Caki2 (cell line): ENCODE measurements around the gene EEF1A2. TPM values are rescaled to one million over a fixed set of nuclear protein-coding genes. Genes with fewer than 3 reads are reported as not detected.

ENCODE experiments used
- DNase-seq: peaks from one replicate; pipeline ENCODE4 v3.0.0-alpha.2; 2015; ENCODE audit warnings: low read depth
- in situ Hi-C: cut with HindIII; loops from 2 replicates; pipeline ENCODE4 v1.10.0; 2016; ENCODE audit warnings: low sequenced_read_pairs, low pct_unique_long_range_greater_than_20kb, mixed read lengths
- total RNA-seq: library from RNA; depleted of rRNA; stranded (reverse); fragments of >200 nt; shearing (Covaris generic); gene quantifications from 2 replicates; pipeline ENCODE4 v1.2.3, GENCODE V29; 2014; ENCODE audit warnings: low replicate concordance; rRNA removed

EEF1A2 gene
- 249 and 281 TPM in 2 replicates for total RNA-seq

- peak; percentile 33 for DNase-seq
Measured at GRCh38 chr20:63498960-63499337, at the start of gene EEF1A2. Gene EEF1A2 (minus strand): TSS chr20:63499083. CDS start chr20:63497763, 1,320 bp downstream.

GRCh38 chr20:63548542-63548941 is 49.7 kb upstream of the EEF1A2 start:
- in situ Hi-C loops: no loop called here
- DNase-seq: no peak

More at GRCh38 chr20:63498960-63499337, at the start of gene EEF1A2:
- in situ Hi-C loops: no loop called here

GRCh38 chr20:63547725-63548480 is 49.0 kb upstream of the EEF1A2 start, which contains the start of gene SRMS:
Gene SRMS (minus strand): TSS chr20:63547749. CDS start chr20:63547463, 286 bp downstream.
- in situ Hi-C loops: no loop called here
- no peak for DNase-seq

- DNase-seq: no peak
- in situ Hi-C loops: no loop called here
Measured at GRCh38 chr20:63546956-63547724, 48.3 kb upstream of the EEF1A2 start.

GRCh38 chr20:63546256-63546955 is 47.5 kb upstream of the EEF1A2 start:
- in situ Hi-C loops: no loop called here
- DNase-seq: no peak

GRCh38 chr20:63545814-63546213 is 46.9 kb upstream of the EEF1A2 start:
- no peak for DNase-seq
- in situ Hi-C loops: no loop called here

- in situ Hi-C loops: no loop called here
- peak; percentile 67 for DNase-seq
Measured at GRCh38 chr20:63544958-63545516, 46.2 kb upstream of the EEF1A2 start.

GRCh38 chr20:63544241-63544957 is 45.5 kb upstream of the EEF1A2 start:
- in situ Hi-C loops: no loop called here
- no peak for DNase-seq

GRCh38 chr20:63543733-63544132 is 44.9 kb upstream of the EEF1A2 start:
- DNase-seq: no peak
- in situ Hi-C loops: no loop called here

GRCh38 chr20:63543131-63543530 is 44.2 kb upstream of the EEF1A2 start:
- DNase-seq: no peak
- in situ Hi-C loops: no loop called here

GRCh38 chr20:63542696-63543095 is 43.8 kb upstream of the EEF1A2 start:
- in situ Hi-C loops: no loop called here
- no peak for DNase-seq

GRCh38 chr20:63542031-63542559 is 43.2 kb upstream of the EEF1A2 start:
- DNase-seq: no peak
- in situ Hi-C loops: no loop called here

GRCh38 chr20:63541371-63541770 is 42.5 kb upstream of the EEF1A2 start:
- no peak for DNase-seq
- in situ Hi-C loops: no loop called here

GRCh38 chr20:63540417-63541186 is 41.7 kb upstream of the EEF1A2 start:
- DNase-seq: peak; percentile 47
- in situ Hi-C loops: no loop called here

GRCh38 chr20:63539441-63540370 is 40.8 kb upstream of the EEF1A2 start:
- in situ Hi-C loops: no loop called here
- no peak for DNase-seq

GRCh38 chr20:63539092-63539430 is 40.2 kb upstream of the EEF1A2 start:
- DNase-seq: no peak
- in situ Hi-C loops: no loop called here
